ENCODE data around the gene TIMM21. TPM values are rescaled to one million over a fixed set of nuclear protein-coding genes. Genes with fewer than 3 reads are reported as not detected.

Gene TIMM21
- total RNA-seq, 2 donors from 2014 or later: 29.6 to 45.5 TPM

DNA sequence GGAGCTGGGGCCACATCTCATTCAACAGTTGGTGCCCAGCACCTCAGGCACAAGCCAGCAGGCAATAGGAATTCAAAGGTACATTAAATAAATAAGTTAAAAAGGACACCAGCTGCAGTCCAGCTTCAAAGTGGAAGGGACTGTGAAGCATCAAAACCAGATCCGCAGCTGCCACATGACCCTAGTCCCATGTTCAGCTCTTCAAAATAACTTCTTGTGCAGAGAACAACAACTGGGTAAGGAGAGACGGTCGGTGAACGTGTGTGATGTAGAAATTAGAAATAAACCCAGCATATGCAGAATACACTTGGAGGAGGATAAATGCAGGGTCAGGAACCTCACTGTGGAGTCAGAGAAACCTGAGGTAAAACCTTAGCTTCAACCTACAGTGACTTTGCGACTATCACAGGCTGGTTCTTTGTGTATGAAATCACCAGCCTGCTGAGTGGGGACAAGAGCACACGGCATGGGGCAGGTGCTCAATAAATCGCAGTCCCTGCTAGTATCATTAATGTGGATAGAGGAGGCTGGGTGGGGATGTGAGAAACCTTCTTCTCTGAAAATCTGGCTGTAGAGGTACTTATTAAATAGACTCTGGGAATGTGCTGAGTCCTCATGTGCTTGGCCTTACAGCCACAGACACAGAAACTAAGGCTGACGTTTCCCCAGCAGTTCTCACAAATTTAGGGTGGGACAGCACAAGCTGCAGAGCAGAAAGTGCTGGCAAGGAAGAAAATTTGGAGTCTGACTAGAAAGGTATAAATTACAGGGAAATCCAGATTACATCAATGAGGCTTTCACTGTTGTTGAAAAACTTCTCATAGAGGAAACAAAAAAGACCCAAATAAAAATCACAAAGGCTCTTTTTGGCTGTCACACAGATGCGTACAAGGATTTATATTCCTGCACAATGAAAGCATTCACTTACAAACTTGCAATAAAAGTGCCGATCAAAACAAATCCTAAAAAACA, 21.4 kb upstream of the TIMM21 start:
- Histone ChIP-seq H3K4me3 (no peak overlapping the region), H3K4me1 (no peaks in the 10 kb centered on the region), H3K36me3 (no peaks in the 10 kb centered on the region), H3K9ac (ENCODE audit: low read depth in 2 of 2, low read length in 2 of 2) (no peak overlapping the region), H3K9me3 (no peaks in the 10 kb centered on the region), H3K27ac (no peak overlapping the region), H3K27me3 (no peaks in the 10 kb centered on the region)
- intact Hi-C loops (cut with DNase I): no loop called here
- TF ChIP-seq, protein P1, sequence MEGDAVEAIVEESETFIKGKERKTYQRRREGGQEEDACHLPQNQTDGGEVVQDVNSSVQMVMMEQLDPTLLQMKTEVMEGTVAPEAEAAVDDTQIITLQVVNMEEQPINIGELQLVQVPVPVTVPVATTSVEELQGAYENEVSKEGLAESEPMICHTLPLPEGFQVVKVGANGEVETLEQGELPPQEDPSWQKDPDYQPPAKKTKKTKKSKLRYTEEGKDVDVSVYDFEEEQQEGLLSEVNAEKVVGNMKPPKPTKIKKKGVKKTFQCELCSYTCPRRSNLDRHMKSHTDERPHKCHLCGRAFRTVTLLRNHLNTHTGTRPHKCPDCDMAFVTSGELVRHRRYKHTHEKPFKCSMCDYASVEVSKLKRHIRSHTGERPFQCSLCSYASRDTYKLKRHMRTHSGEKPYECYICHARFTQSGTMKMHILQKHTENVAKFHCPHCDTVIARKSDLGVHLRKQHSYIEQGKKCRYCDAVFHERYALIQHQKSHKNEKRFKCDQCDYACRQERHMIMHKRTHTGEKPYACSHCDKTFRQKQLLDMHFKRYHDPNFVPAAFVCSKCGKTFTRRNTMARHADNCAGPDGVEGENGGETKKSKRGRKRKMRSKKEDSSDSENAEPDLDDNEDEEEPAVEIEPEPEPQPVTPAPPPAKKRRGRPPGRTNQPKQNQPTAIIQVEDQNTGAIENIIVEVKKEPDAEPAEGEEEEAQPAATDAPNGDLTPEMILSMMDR (IDR thresholded peaks at IDR 0.05): no peak
- no peak for DNase-seq

DNA sequence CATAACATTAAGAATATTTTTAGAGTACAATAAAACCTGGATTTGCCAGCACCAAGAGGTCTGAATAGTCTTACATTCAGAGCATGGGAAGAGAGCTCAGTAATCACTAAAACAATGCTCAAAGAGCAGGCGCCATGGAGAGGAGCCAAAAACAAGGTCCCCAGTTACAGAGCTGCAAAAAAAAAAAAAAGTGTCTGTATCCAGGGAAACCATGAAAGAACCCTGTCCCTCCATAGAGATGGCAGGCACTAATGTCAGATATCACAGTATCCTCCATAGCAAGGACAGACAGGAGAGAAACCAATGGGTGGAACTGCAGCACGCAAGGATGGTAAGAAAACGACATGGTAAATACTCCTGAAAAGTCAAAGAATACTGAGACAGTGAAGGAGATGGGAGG, 20.2 kb upstream of the TIMM21 start:
- Histone ChIP-seq H3K9me3 (no peaks in the 10 kb centered on the region), H3K27ac (no peak overlapping the region), H3K36me3 (no peaks in the 10 kb centered on the region), H3K9ac (ENCODE audit: low read depth in 2 of 2, low read length in 2 of 2) (no peak overlapping the region), H3K4me1 (no peaks in the 10 kb centered on the region), H3K4me3 (no peak overlapping the region), H3K27me3 (no peaks in the 10 kb centered on the region)
- TF ChIP-seq, protein P1 (IDR thresholded peaks at IDR 0.05): no peak
- intact Hi-C loops (cut with DNase I): no loop called here
- DNase-seq: no peak

DNA sequence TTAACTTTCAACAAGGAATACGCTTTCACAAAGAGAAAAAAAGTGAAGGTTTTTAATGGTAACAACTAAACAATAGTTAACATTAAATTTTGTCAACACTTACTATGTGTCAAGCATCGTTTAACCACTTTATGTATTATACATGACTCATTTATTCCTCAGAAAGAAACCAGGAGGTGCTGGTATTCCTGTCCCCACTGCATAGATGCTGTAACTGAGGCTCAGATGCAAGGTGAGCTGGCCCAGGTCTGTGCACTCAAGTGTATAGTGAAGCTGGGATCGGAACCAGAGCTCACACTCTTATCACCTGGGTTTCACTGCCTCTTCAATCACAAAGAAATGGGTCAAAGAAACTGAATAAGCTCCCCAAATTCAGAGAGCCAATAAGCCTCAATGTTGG, 17.2 kb upstream of the TIMM21 start:
- intact Hi-C loops (cut with DNase I): no loop called here
- no peaks in the 10 kb centered on the region for H3K27me3 ChIP-seq
- H3K36me3 ChIP-seq: no peaks in the 10 kb centered on the region
- TF ChIP-seq, protein P1 (IDR thresholded peaks at IDR 0.05): no peak
- H3K27ac ChIP-seq: no peak overlapping the region
- no peak overlapping the region for H3K4me3 ChIP-seq
- no peak overlapping the region for H3K9ac ChIP-seq (ENCODE audit: low read depth in 2 of 2, low read length in 2 of 2)
- no peaks in the 10 kb centered on the region for H3K9me3 ChIP-seq
- DNase-seq: no peak
- no peaks in the 10 kb centered on the region for H3K4me1 ChIP-seq

DNA sequence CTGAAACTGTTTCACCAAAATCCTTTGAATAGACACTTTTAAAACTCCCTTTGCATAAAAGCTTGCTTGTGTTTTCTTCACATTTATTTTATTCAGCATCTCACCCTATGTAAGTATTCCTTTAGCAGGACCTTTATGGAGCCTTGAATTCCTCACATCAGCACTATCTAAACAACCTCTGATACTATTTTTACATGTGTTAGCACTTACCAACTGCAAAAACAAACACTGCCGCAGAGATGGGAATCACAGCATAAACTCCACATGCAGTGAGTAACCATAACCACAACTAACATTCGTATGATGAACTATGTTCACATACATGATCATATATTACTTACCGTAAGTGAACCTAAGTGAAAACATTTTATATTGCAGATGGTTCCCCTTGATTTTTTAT, 16.1 kb upstream of the TIMM21 start:
- Histone ChIP-seq H3K4me3 (no peak overlapping the region), H3K9ac (ENCODE audit: low read depth in 2 of 2, low read length in 2 of 2) (no peak overlapping the region), H3K27ac (no peak overlapping the region), H3K36me3 (no peaks in the 10 kb centered on the region), H3K4me1 (no peaks in the 10 kb centered on the region), H3K9me3 (no peaks in the 10 kb centered on the region), H3K27me3 (no peaks in the 10 kb centered on the region)
- DNase-seq: no peak
- intact Hi-C loops (cut with DNase I): no loop called here
- TF ChIP-seq, protein P1 (IDR thresholded peaks at IDR 0.05): no peak

DNA sequence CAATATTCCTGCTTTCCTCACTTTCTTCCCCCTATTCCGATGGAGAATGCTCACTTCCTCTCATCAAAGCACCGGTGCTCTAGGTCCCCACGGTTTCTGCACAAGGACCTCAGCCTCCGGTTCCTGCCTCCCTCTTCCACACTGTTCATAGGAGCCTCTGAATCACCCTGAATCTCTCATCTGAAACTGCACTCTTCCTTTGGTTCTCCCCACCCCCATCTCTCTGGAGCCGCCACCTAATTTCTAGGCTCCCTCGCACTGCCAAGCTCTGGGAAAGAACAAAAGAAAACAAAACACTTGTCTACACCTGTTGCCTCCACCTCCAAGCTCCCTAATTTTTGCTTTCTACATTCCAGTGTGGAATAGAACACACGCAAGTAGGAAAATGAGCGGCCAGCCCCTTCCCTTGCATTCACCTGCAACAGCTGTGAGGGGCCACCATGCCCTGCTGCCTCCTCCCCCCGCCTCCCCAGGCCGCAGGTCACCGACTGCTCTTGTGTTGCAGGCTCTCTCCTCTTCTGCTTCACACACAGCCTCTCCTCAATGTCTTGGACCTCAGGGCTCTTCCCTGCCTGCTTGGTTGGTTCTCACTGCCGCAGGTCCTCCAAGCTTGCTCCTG, 10.3 kb upstream of the TIMM21 start:
- DNase-seq: no peak
- Histone ChIP-seq H3K4me3 (no peak overlapping the region), H3K9ac (ENCODE audit: low read depth in 2 of 2, low read length in 2 of 2) (no peak overlapping the region), H3K27ac (no peak overlapping the region), H3K27me3 (no peaks in the 10 kb centered on the region), H3K9me3 (no peaks in the 10 kb centered on the region), H3K36me3 (no peaks in the 10 kb centered on the region), H3K4me1 (no peaks in the 10 kb centered on the region)
- intact Hi-C loops (cut with DNase I): no loop called here
- TF ChIP-seq, protein P1 (IDR thresholded peaks at IDR 0.05): no peak

Data from colonic mucosa (tissue), 4 donors.